ENCODE results near the gene EAF1.
"Not testable (repeated sequence)": the region's sequence is repeated elsewhere in the genome, so short reads cannot be mapped to it uniquely, and the experiment has no call there.

The EAF1 gene

GRCh38 chr3:15427182-15427880 lies at the start of gene EAF1, which contains the start of gene METTL6:
Gene EAF1, plus strand, starts transcription at chr3:15427598. Its CDS starts 182 bp downstream, at chr3:15427780.
Gene METTL6, minus strand, starts transcription at chr3:15427544. Its CDS starts 1,033 bp downstream, at chr3:15426511.
- peak within 1 kb of the TSS; percentile 90 for H3K4me3 ChIP-seq (ENCODE audit: low read length)
- DNase-seq (ENCODE audit: low read depth): peak; percentile 80
- TF ChIP-seq CTCF (IDR thresholded peaks at IDR 0.05; ENCODE audit: insufficient read depth, low read depth, low read length, missing control alignments): peak; percentile 34

DNA sequence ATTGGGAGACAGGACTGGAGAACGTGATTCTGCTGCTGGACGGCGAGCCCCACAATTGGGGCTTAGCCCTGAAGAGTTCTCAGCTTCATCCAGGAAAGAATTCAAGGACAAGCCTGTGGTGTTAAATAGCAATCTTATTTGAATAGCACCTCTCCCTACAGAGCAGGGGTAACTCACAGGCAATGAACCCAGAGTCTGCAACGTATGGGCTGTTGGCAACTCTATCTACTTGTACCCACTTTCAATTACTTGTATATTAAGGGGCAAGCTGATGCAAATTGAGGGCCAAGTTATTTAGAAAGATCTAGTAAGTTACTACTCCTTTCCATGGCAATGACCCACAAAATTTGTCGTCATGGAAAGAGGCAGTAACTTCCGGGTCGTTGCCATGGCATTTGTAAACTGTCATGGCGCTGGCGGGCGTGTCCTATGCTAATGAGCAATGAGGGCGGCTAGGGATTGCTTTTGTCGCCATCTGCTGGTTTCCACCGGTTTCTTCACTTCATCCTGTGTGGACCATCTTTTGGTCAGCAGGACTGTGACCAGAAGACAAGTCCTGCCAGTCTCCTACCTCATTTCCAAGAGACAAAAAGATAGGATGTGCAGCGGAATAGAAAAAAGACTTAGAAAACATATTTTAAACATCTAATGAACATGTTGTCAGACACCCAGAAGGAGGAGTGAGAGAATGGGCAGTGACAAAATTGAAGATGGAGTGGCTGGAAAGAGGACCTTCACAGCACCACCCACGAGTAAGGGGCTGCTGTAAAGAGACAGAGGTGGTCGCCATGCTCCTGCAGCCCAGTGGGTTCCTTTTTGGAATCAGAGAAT lies 49.2 kb upstream of the EAF1 start:
- peak; percentile 86 for TF ChIP-seq CTCF (IDR thresholded peaks at IDR 0.05; ENCODE audit: insufficient read depth, low read depth, low read length, missing control alignments)
- no peak overlapping the region for H3K4me3 ChIP-seq (ENCODE audit: low read length)
- peak; percentile 93 for DNase-seq (ENCODE audit: low read depth)

DNA sequence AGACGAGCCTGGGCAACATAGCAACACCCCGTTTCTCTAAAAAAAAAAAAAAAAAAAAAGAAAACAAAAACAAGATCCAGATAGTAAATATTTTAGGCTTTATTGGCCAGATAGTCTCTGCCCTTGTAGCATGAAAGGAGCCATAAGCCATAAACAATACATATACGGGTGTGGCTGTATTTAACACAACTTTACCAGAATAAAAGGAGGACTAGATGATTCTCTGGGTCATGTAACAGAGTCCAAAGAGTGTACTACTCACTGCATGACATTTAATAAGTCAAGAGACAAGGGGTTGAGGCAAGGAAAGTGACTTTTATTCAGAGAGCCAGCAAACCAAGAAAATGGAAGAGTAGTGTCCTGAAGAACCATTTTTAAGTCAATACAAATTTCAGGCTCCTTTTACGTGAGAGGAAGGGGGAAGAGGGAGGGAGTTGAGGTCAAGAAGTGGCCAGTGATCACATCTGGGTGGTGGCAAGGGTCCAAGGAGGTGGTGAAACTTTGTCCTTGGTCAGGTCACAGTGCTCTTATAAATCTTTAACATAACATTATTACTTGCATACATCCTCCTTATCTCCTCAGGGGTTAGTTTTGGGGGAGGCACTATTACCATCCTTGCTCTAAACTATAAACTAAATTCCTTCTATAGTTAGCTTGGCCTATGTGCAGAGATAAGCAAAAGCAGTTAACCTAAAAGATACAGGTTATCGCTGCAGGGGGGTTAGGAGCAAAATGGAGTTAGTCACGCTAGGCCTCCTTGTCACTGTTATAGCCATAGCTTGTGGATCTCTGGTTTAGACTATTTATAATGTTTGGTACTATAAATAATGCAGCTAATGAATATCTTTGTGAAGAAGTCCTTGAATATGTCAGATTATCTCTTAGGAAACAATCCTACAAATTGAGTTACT lies 46.2 kb upstream of the EAF1 start:
- no peak for DNase-seq (ENCODE audit: low read depth)
- H3K4me3 ChIP-seq (ENCODE audit: low read length): no peak overlapping the region
- no peak for TF ChIP-seq CTCF (IDR thresholded peaks at IDR 0.05; ENCODE audit: insufficient read depth, low read depth, low read length, missing control alignments)

DNA sequence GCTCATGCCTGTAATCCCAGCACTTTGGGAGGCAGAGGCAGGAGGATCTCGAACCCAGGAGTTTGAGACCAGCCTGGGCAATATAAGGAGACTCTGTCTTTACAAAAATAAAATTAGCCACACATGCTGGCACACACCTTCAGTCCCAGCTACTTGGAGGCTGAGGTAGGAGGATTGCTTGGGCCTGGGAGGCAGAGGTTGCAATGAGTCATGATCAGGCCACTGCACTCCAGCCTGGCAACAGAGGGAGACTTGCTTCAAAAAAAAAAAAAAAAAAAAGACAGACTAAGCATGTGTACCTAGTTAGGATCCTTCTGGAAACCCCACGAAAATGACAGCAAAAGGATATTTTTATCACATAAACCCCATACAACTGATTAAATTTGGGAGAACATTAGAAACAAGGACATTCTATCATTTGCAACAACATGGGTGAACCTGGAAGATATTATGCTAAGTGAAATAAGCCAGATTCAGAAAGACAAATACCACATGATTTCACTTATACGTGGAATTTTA lies 44.9 kb upstream of the EAF1 start:
- no peak overlapping the region for H3K4me3 ChIP-seq (ENCODE audit: low read length)
- no peak for TF ChIP-seq CTCF (IDR thresholded peaks at IDR 0.05; ENCODE audit: insufficient read depth, low read depth, low read length, missing control alignments)
- DNase-seq (ENCODE audit: low read depth): no peak

DNA sequence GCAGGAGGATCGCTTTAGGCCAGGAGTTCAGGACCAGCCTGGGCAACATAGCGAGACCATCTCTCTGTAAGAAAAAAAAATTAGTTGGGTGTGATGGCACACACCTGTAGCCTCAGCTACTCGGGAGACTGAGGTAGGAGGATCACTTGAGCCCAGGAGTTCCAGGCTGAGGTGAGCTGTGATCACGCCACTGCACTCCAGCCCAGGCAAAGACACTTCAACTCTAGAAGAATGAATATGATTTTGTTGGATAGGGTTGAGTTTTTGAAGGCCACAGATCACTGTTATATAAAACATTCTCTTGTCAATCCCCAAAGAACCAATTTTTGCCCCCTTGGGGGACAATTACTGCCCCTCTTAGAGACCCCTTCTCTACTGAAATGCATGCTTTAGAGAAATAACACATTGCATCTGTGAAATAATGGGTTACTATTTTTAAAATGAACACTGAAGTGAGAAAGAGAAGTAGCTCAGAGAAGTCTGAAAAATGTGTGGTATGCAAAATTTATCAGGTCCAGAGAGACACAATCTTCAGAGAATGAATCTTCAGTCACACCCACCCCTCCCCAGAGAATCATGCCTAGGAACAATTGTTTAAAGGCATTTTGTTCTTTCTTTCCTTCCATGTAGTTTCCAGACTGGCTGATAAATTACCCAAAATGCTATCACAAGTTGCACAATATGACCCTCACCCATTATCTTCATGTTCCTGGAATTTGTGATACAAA lies 42.7 kb upstream of the EAF1 start:
- DNase-seq (ENCODE audit: low read depth): no peak
- H3K4me3 ChIP-seq (ENCODE audit: low read length): no peak overlapping the region
- no peak for TF ChIP-seq CTCF (IDR thresholded peaks at IDR 0.05; ENCODE audit: insufficient read depth, low read depth, low read length, missing control alignments)

DNA sequence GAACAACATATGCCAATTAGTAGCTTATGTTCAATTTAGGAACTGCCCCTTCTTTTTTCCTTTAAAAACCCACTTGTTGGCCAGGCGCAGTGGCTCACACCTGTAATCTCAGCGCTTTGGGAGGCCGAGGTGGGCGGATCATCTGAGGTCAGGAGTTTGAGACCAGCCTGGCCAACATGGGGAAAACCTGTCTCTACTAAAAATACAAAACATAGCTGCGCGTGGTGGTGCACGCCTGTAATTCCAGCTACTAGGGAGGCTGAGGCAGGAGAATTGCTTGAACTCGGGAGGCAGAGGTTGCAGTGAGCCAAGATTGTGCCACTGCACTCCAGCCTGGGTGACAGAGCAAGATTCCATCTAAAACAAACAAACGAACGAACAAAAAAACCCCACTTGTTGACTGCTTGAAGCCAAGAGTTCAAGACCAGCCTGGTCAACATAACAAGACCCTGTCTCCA lies 42.1 kb upstream of the EAF1 start:
- not testable (repeated sequence) for DNase-seq (ENCODE audit: low read depth); H3K4me3 ChIP-seq (ENCODE audit: low read length)
